HepG2 (cell line): Measurements from ENCODE around the gene SSU72. TPM values are rescaled to one million over a fixed set of nuclear protein-coding genes. Genes with fewer than 3 reads are reported as not detected.

Experiments used
- AKAP8 ChIP-seq: sonication (generic); formaldehyde crosslinking; IDR thresholded peaks from 2 replicates; pipeline ENCODE4 v1.5.1; 2020; ENCODE audit warnings: mild to moderate bottlenecking, missing genetic modification reagents
- BRD4 ChIP-seq: sonication (generic); formaldehyde crosslinking; IDR thresholded peaks from 2 replicates; pipeline ENCODE4 v1.4.0; 2020; ENCODE audit warnings: missing genetic modification reagents
- HDAC2 ChIP-seq: sonication (generic); formaldehyde crosslinking; IDR thresholded peaks from 2 replicates; pipeline ENCODE4 v1.4.0; 2020; ENCODE audit warnings: missing genetic modification reagents
- IKZF4 ChIP-seq: sonication (generic); formaldehyde crosslinking; IDR thresholded peaks from 2 replicates; pipeline ENCODE4 v1.5.1; 2020; ENCODE audit warnings: borderline replicate concordance, mild to moderate bottlenecking, low read depth, missing genetic modification reagents; ENCODE audit errors: not compliant biosample characterization
- IRX3 ChIP-seq: sonication (generic); formaldehyde crosslinking; IDR thresholded peaks from 2 replicates; pipeline ENCODE4 v1.8.1; 2023; ENCODE audit warnings: mild to moderate bottlenecking, low read depth, missing genetic modification reagents, borderline replicate concordance
- NFE2L1 ChIP-seq: sonication (generic); formaldehyde crosslinking; IDR thresholded peaks from 2 replicates; pipeline ENCODE4 v1.4.0; 2020; ENCODE audit warnings: missing genetic modification reagents, mild to moderate bottlenecking, borderline replicate concordance
- ZFP36 ChIP-seq: fragments of 150-350 bp; IDR thresholded peaks from 2 replicates; pipeline ENCODE4 v1.6.1; 2018; ENCODE audit warnings: borderline replicate concordance, low read length, low read depth; ENCODE audit not compliant: partially characterized antibody
- ZNF230 ChIP-seq: sonication (generic); formaldehyde crosslinking; IDR thresholded peaks from 2 replicates; pipeline ENCODE4 v1.4.0; 2020; ENCODE audit warnings: mild to moderate bottlenecking, missing genetic modification reagents
- ZNF713 ChIP-seq: sonication (generic); formaldehyde crosslinking; IDR thresholded peaks from 2 replicates; pipeline ENCODE4 v1.4.0; 2020; ENCODE audit warnings: mild to moderate bottlenecking, missing genetic modification reagents
- ZNF720 ChIP-seq: sonication (generic); formaldehyde crosslinking; IDR thresholded peaks from 2 replicates; pipeline ENCODE4 v1.4.0; 2020; ENCODE audit warnings: missing genetic modification reagents
- polyA plus RNA-seq, 8 experiments: library from polyadenylated mRNA; depleted of rRNA in 3 of 8; stranded (reverse) in 7 of 8; unstranded in 1 of 8; fragments of >200 nt; fragmentation: Illumina TruSeq in 4 of 8; extraction: Trizol in 4 of 8; gene quantifications; 2 replicates each; pipeline versions ENCODE4 v1.2.1 to v1.2.3, GENCODE V29; 2011 to 2016; ENCODE audit warnings: low read depth in 4 of 8, missing spikeins in 1 of 8, mixed read lengths in 1 of 8; ENCODE audit not compliant: insufficient read depth in 1 of 8
- total RNA-seq, 5 experiments: library from RNA; depleted of rRNA; stranded (reverse); fragments of >200 nt; fragmentation: Illumina TruSeq; extraction: Trizol; gene quantifications; 2 replicates each; pipeline ENCODE4 v1.2.3, GENCODE V29; 2016; ENCODE audit warnings: low read depth in 1 of 5
- TF ChIP-seq, protein P1 (sequence below): sonication (generic); formaldehyde crosslinking; conservative IDR thresholded peaks from 2 replicates; pipeline ENCODE4 v1.4.0; 2020; ENCODE audit warnings: mild to moderate bottlenecking, missing genetic modification reagents, moderate library complexity
- TF ChIP-seq, protein P2 (sequence below): sonication (generic); formaldehyde crosslinking; IDR thresholded peaks from 2 replicates; pipeline ENCODE4 v1.5.0; 2020; ENCODE audit warnings: mild to moderate bottlenecking, missing genetic modification reagents
- TF ChIP-seq, protein P3 (sequence below): sonication (generic); formaldehyde crosslinking; IDR thresholded peaks from 2 replicates; pipeline ENCODE4 v1.5.1; 2020; ENCODE audit warnings: mild to moderate bottlenecking, missing genetic modification reagents, borderline replicate concordance

Gene SSU72
- total and polyA plus RNA-seq, 2 of the 13 experiments (the other 11 are each of a cell fraction or from before 2014, with no cell fraction given): 42.8 to 67.1 TPM

DNA sequence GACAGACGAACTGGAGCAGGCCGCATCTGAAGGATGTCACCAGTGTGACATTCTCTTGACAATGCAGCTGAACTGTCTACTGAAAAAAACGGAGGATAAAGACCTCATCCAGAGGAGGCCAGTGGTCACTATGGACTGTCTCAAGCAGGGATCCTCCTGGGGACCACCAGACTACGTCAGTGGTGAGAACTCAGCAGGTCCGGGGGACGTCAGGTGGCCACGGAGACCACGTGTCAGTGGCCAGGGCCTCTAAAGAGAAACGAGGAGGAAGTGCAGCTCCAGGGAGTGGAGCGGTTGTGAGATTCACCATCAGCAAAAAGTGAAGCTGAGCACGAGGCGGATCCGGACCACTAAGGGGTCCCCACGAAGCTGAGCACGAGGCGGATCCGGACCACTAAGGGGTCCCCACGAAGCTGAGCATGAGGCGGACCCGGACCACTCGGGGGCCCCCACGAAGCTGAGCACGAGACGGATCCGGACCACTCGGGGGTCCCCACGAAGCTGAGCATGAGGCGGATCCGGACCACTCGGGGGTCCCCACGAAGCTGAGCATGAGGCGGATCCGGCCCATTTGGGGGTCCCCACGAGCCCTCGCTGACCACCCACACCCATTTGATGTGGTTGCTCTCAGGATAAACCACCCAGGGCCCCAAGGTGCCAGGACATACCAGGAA is 20.7 kb downstream of the SSU72 start (continued):
- TF ChIP-seq IKZF4 (CRISPR knock-in tag) (no peak), ZNF713 (CRISPR knock-in tag) (no peak), HDAC2 (CRISPR knock-in tag) (no peak), ZFP36 (no peak), BRD4 (CRISPR knock-in tag) (no peak), IRX3 (CRISPR knock-in tag) (no peak), ZNF230 (CRISPR knock-in tag) (no peak), NFE2L1 (no peak), ZNF720 (no peak), AKAP8 (CRISPR knock-in tag) (no peak)
- TF ChIP-seq, protein P1, sequence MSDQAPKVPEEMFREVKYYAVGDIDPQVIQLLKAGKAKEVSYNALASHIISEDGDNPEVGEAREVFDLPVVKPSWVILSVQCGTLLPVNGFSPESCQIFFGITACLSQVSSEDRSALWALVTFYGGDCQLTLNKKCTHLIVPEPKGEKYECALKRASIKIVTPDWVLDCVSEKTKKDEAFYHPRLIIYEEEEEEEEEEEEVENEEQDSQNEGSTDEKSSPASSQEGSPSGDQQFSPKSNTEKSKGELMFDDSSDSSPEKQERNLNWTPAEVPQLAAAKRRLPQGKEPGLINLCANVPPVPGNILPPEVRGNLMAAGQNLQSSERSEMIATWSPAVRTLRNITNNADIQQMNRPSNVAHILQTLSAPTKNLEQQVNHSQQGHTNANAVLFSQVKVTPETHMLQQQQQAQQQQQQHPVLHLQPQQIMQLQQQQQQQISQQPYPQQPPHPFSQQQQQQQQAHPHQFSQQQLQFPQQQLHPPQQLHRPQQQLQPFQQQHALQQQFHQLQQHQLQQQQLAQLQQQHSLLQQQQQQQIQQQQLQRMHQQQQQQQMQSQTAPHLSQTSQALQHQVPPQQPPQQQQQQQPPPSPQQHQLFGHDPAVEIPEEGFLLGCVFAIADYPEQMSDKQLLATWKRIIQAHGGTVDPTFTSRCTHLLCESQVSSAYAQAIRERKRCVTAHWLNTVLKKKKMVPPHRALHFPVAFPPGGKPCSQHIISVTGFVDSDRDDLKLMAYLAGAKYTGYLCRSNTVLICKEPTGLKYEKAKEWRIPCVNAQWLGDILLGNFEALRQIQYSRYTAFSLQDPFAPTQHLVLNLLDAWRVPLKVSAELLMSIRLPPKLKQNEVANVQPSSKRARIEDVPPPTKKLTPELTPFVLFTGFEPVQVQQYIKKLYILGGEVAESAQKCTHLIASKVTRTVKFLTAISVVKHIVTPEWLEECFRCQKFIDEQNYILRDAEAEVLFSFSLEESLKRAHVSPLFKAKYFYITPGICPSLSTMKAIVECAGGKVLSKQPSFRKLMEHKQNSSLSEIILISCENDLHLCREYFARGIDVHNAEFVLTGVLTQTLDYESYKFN: no peak
- TF ChIP-seq, protein P2, sequence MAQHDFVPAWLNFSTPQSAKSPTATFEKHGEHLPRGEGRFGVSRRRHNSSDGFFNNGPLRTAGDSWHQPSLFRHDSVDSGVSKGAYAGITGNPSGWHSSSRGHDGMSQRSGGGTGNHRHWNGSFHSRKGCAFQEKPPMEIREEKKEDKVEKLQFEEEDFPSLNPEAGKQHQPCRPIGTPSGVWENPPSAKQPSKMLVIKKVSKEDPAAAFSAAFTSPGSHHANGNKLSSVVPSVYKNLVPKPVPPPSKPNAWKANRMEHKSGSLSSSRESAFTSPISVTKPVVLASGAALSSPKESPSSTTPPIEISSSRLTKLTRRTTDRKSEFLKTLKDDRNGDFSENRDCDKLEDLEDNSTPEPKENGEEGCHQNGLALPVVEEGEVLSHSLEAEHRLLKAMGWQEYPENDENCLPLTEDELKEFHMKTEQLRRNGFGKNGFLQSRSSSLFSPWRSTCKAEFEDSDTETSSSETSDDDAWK (CRISPR knock-in tag): no peak
- TF ChIP-seq, protein P3, sequence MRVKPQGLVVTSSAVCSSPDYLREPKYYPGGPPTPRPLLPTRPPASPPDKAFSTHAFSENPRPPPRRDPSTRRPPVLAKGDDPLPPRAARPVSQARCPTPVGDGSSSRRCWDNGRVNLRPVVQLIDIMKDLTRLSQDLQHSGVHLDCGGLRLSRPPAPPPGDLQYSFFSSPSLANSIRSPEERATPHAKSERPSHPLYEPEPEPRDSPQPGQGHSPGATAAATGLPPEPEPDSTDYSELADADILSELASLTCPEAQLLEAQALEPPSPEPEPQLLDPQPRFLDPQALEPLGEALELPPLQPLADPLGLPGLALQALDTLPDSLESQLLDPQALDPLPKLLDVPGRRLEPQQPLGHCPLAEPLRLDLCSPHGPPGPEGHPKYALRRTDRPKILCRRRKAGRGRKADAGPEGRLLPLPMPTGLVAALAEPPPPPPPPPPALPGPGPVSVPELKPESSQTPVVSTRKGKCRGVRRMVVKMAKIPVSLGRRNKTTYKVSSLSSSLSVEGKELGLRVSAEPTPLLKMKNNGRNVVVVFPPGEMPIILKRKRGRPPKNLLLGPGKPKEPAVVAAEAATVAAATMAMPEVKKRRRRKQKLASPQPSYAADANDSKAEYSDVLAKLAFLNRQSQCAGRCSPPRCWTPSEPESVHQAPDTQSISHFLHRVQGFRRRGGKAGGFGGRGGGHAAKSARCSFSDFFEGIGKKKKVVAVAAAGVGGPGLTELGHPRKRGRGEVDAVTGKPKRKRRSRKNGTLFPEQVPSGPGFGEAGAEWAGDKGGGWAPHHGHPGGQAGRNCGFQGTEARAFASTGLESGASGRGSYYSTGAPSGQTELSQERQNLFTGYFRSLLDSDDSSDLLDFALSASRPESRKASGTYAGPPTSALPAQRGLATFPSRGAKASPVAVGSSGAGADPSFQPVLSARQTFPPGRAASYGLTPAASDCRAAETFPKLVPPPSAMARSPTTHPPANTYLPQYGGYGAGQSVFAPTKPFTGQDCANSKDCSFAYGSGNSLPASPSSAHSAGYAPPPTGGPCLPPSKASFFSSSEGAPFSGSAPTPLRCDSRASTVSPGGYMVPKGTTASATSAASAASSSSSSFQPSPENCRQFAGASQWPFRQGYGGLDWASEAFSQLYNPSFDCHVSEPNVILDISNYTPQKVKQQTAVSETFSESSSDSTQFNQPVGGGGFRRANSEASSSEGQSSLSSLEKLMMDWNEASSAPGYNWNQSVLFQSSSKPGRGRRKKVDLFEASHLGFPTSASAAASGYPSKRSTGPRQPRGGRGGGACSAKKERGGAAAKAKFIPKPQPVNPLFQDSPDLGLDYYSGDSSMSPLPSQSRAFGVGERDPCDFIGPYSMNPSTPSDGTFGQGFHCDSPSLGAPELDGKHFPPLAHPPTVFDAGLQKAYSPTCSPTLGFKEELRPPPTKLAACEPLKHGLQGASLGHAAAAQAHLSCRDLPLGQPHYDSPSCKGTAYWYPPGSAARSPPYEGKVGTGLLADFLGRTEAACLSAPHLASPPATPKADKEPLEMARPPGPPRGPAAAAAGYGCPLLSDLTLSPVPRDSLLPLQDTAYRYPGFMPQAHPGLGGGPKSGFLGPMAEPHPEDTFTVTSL: no peak
